Spleen (tissue), 11 donors: ENCODE data around the gene AGAP9. TPM values are rescaled to one million over a fixed set of nuclear protein-coding genes. Genes with fewer than 3 reads are reported as not detected.
"Not testable (repeated sequence)": the region's sequence is repeated elsewhere in the genome, so short reads cannot be mapped to it uniquely, and the experiment has no call there.

Experiments
- DNase-seq: peaks from one replicate; pipeline ENCODE4 v3.0.0-alpha.2; 2020
- H3K27ac ChIP-seq, 8 donors: fragments of 200-600 bp; sonication (generic) in 7 of 8; 1 replicate in 4 of 8; 2 replicates in 4 of 8; pipeline versions ENCODE4 v1.5.0 to v1.8.0; 2016 to 2021; ENCODE audit warnings: inconsistent platforms in 4 of 8, mild to moderate bottlenecking in 4 of 8, moderate library complexity in 1 of 8
- H3K27me3 ChIP-seq, 7 donors: fragments of 200-600 bp; sonication (generic) in 6 of 7; replicated peaks in 1 of 7; 1 replicate in 4 of 7; 2 replicates in 3 of 7; pipeline versions ENCODE4 v1.5.0 to v1.8.0; 2016 to 2021; ENCODE audit warnings: inconsistent platforms in 3 of 7, mild to moderate bottlenecking in 1 of 7
- H3K36me3 ChIP-seq, 6 donors: fragments of 200-600 bp; sonication (generic) in 5 of 6; 1 replicate in 4 of 6; 2 replicates in 2 of 6; pipeline versions ENCODE4 v1.5.0 to v1.8.0; 2016 to 2021; ENCODE audit warnings: inconsistent platforms in 2 of 6
- H3K4me1 ChIP-seq, 6 donors: fragments of 200-600 bp; sonication (generic) in 5 of 6; 1 replicate in 3 of 6; 2 replicates in 3 of 6; pipeline versions ENCODE4 v1.5.0 to v1.8.0; 2016 to 2021; ENCODE audit warnings: inconsistent platforms in 3 of 6
- H3K4me3 ChIP-seq, 8 donors: fragments of 200-600 bp; sonication (generic) in 7 of 8; 1 replicate in 4 of 8; 2 replicates in 4 of 8; pipeline versions ENCODE4 v1.5.0 to v1.8.0; 2016 to 2021; ENCODE audit warnings: inconsistent platforms in 4 of 8, mild to moderate bottlenecking in 4 of 8, moderate library complexity in 2 of 8
- H3K9me3 ChIP-seq, 8 donors: fragments of 200-600 bp; sonication (generic) in 7 of 8; 1 replicate in 4 of 8; 2 replicates in 4 of 8; pipeline versions ENCODE4 v1.5.0 to v1.8.0; 2016 to 2021; ENCODE audit warnings: inconsistent platforms in 4 of 8
- WGBS, 5 donors: extraction: QIAGEN DNeasy Blood & Tissue Kit in 3 of 5; methylation state at CpG; one replicate each; pipeline versions ENCODE4 v1.1.5 to v1.1.7; 2013 to 2018; 5-methylcytosine and 5-hydroxymethylcytosine counted together
- intact Hi-C: fragments of 100-400 bp; cut with DNase I; formaldehyde crosslinking; loops from one replicate; pipeline ENCODE4 v1.15.0; 2023; ENCODE audit warnings: low total_unique reads
- polyA plus RNA-seq, 3 donors: library from polyadenylated mRNA; stranded (reverse); fragments of 200-250 nt; gene quantifications; one replicate each; pipeline ENCODE4 v1.2.1, GENCODE V29; 2013
- total RNA-seq, 7 donors: library from RNA; depleted of rRNA in 3 of 7; stranded (reverse); fragments of >200 nt in 3 of 7; fragmentation: NEBNext Ultra II Directional in 4 of 7; extraction: Animal tissue kit (Norgen Biotek cat#: 25700) in 4 of 7; gene quantifications; one replicate each; pipeline versions ENCODE4 v1.1.0 to v1.2.1, GENCODE V29; 2016 to 2021
- donor health status: healthy with polysubstance abuse.
- donor health status: DM: no; HTN: no; CAD: no; lungs with moderate emphysema.
- donor health status: DM: no; HTN: no; CAD: no.
- donor health status: Bipolar disorder and iron deficiency.
- donor health status: healthy.
- donor health status: DM: no; HTN: no; CAD: no.
- donor health status: DM: yes; HTN: yes; CAD: no.

Gene AGAP9
- total and polyA plus RNA-seq, 10 donors, result 4.2 to 19.8 (median 8.9) TPM

DNA sequence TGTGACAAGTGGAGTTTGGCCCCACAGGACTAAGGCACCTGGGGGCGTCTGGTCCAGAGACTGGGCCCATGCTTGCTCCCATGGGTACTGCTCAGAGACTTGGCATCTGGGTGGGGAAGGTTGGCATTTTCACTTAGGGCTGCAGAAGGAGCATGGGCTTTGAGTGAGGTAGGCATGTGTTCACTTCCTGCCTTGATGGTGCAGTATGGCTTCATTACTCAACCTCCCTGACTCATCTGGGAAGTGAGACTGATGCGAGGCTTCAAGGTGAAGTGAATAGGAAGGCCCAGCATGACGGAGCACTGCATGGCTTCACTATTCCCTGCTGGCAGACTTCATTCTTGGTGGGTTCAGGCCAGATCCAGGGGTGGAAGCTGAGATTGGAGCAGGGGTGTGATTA lies 50.8 kb downstream of the AGAP9 start:
- H3K4me1 ChIP-seq, H3K36me3 ChIP-seq, H3K9me3 ChIP-seq, H3K27me3 ChIP-seq, H3K4me3 ChIP-seq, H3K27ac ChIP-seq, intact Hi-C loops, DNase-seq: not testable (repeated sequence)
- 60 to 100% (median 88%) methylated on average over 1 of the region's 3 CpGs; no CpG with 5 or more reads in 1 of the 5 donors for WGBS, 5 donors

DNA sequence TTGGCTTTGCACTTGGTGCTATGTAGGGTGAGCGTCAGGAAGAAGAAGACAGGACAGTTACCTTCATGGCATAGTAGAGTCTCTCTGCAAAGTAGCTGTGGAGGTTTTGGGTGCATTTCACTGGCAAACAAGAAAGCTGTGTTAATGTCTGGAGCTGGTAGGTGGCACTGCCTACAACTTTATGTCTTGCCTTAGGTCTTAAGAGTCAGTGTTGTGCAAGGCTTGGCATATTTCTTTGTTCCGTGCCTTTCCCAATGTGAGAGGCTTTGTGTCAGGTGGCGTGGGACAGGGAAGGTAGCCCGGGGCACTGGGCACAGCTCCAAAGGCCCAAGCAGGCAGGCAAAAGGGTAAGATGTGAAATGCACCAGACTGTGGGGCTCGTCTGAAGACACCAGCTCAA lies 51.4 kb downstream of the AGAP9 start:
- H3K9me3 ChIP-seq, intact Hi-C loops, H3K27ac ChIP-seq, H3K27me3 ChIP-seq, H3K36me3 ChIP-seq, DNase-seq, H3K4me1 ChIP-seq, H3K4me3 ChIP-seq: not testable (repeated sequence)
- no CpG with 5 or more reads among the region's 5 CpGs for WGBS, 5 donors

DNA sequence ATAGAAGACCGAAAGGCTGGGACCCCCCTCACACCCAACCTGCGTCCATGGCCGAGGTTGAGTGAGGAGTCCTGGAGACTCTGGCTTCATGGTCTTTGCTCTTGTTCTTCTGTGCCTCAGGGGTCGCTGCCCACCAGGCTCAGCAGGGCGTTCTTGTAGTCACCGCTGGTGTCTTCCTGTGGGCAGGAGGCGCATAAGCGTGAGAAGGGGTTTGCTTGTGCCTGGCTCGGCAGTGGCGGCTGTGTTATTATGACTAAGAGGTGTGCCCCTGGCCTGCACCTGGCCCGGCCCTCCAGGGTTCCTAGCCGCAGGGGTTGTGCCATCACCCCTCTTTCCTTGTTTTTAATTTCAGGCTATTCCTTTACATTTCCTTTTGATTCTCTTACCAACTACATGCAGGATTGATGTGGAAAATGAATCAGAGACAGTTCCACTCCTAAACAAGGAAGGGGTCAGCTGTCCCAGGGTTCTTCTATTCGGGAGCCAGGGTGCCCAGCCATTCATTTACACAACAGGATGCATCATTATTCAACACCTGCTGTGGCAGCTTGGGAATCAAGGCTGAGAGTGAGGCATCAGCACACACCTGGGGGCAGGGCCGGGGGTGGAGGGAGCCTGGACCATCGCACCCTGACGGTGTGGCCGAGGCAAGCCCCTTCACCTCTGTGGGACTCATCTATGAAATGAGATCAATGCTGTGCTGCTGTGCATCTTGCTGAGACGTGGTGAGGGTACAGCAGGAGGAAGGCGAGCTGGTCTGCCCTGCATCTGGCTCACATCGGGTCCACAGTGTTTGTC lies 54.5 kb downstream of the AGAP9 start:
- H3K27ac ChIP-seq, H3K27me3 ChIP-seq, H3K4me3 ChIP-seq, H3K36me3 ChIP-seq, H3K4me1 ChIP-seq, DNase-seq, H3K9me3 ChIP-seq, intact Hi-C loops: not testable (repeated sequence)
- 78 to 91% (median 87%) methylated on average over 4 to 15 of the region's 20 CpGs for WGBS, 5 donors

DNA sequence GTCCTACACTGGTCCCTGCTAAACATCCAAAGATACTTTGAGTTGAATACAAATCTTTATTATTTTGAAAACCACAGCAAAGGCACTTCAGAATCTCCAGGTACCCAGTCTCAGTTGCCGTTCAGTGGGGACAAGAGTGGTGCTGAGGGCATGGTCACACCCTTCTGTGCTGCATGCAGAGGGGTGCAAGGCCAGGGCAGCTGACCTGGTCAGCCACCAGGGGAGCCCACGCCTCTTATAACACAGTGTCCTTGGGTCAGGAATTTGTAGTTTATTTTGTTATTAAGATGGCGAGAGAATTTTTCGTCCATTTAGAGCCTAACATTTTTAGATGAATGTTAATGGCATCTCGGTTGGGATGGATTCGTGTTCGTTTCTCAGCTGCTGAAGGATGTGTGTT lies 55.5 kb downstream of the AGAP9 start:
- H3K27me3 ChIP-seq, intact Hi-C loops: not testable (repeated sequence)
- 83 to 95% (median 90%) methylated on average over 3 to 5 of the region's 7 CpGs for WGBS, 5 donors

GRCh38 chr10:47467458-47467857 lies 56.0 kb downstream of the AGAP9 start:
- 91 to 100% (median 98%) methylated on average over 4 to 5 of the region's 5 CpGs for WGBS, 5 donors
- H3K27ac ChIP-seq, H3K36me3 ChIP-seq, DNase-seq, intact Hi-C loops, H3K27me3 ChIP-seq, H3K4me1 ChIP-seq, H3K4me3 ChIP-seq, H3K9me3 ChIP-seq: not testable (repeated sequence)

More for the DNA sequence above, 55.5 kb downstream of the AGAP9 start:
- DNase-seq, H3K27ac ChIP-seq, H3K4me3 ChIP-seq, H3K4me1 ChIP-seq, H3K9me3 ChIP-seq, H3K36me3 ChIP-seq: not testable (repeated sequence)

DNA sequence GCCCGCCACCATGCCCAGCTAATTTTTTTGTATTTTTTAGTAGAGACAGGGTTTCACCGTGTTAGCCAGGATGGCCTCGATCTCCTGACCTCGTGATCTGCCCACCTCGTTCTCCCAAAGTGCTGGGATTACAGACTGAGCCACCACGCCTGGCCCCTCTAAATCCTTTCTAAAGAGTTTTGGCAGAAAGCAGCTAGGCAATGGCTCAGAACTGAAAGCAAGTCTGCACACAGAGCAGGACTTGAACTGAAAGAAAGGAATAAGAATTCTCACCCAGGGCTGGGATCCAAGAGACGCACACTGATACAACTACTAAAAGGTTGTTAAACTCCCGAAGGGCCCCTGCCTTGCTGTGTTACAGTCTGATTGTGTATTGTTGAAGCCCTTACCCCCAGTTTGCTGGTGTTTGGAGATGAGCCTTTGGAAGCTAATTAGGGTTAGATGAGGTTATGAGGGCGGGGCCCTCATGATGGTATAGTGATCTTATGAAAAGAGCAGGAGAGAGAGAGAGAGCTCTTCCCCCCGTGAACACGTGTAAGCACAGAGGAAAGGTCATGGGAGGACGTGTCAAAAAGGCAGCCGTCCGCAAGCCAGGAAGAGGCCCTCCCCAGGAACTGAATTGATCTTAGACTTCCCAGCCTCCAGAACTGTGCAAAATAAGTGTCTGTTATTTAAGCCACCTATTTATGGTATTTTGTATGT lies 58.1 kb downstream of the AGAP9 start:
- H3K9me3 ChIP-seq, H3K36me3 ChIP-seq, DNase-seq, H3K27me3 ChIP-seq, H3K4me1 ChIP-seq, H3K27ac ChIP-seq, intact Hi-C loops, H3K4me3 ChIP-seq: not testable (repeated sequence)
- 73 to 82% (median 78%) methylated on average over 9 to 14 of the region's 14 CpGs for WGBS, 5 donors

DNA sequence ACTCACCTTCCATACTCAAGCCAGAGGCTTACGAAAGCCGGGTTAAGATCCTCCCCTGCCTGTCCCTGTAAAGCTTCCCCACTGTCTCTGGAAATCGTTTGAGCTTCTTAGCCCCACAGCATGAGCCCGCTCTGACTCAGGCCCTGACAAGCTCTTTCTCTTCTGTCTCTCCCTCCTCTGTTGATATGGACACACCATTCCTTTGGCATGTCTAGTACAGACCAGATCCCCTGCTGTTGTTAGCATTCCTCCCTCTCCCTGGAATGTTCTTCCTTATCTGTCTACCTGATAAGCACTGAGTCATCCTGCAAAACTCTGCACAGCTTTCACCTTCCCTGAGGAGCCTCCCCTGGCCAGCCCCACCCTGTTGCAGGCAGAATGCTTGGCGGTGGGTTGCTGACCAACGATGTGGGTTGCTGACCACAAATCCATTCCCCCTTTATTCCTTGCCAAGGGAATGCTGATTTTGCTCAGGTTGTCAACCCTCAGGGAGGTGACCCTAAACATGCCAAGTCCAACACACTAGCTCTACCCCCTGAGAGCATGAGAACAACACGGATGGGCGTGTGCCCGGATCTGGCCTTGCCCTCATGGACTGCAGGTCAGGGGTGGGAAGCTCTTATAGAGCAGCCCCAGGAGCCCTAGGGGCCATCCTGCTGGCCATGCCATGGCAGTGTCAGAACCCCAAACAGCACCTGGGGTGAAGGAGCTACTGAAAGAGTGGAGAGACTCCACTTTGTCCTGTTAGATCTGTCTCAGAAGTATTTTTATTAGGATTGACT lies 60.7 kb downstream of the AGAP9 start:
- H3K9me3 ChIP-seq, H3K27ac ChIP-seq, H3K36me3 ChIP-seq, H3K4me1 ChIP-seq, H3K27me3 ChIP-seq, H3K4me3 ChIP-seq, DNase-seq, intact Hi-C loops: not testable (repeated sequence)
- WGBS, 5 donors, result 71 to 76% (median 76%) methylated on average over 3 of the region's 9 CpGs; no CpG with 5 or more reads in 2 of the 5 donors
